WTC11 (cell line): ENCODE data around the gene HRNR. TPM values are rescaled to one million over a fixed set of nuclear protein-coding genes. Genes with fewer than 3 reads are reported as not detected.
A peak's percentile ranks its signal among the peaks of the same experiment; 100 is the strongest.

Experiments
- ATAC-seq: fragments of 200-7000 bp; cut with Tn5 transposase; 2 replicates; pipeline ENCODE4 v1.10.0; 2021; ENCODE audit warnings: mild to moderate bottlenecking, moderate library complexity
- CTCF ChIA-PET: fragments of 300-600 bp; sonication (Branson Sonifier 250); formaldehyde crosslinking; loops from one replicate; lab custom pipeline; 2021; ENCODE audit warnings: antibody characterized with exemption; lab: Charles Lee
- POLR2A ChIA-PET: fragments of 350-600 bp; sonication (Branson Sonifier 250); formaldehyde crosslinking; loops from one replicate; lab custom pipeline; 2021; ENCODE audit warnings: antibody characterized with exemption; lab: Charles Lee
- DNase-seq: peaks from one replicate; pipeline ENCODE4 v3.0.0; 2021; ENCODE audit warnings: low spot score
- H3K27ac Mint-ChIP-seq: 2 replicates; pipeline ENCODE4 v1.8.0; 2021; ENCODE audit warnings: mixed read lengths
- H3K27me3 Mint-ChIP-seq: 2 replicates; pipeline ENCODE4 v1.8.0; 2021; ENCODE audit warnings: low read depth, mild to moderate bottlenecking, moderate library complexity, mixed read lengths
- H3K36me3 Mint-ChIP-seq: 2 replicates; pipeline ENCODE4 v1.8.0; 2021; ENCODE audit warnings: mixed read lengths
- H3K4me1 Mint-ChIP-seq: 2 replicates; pipeline ENCODE4 v1.8.0; 2022; ENCODE audit warnings: mixed read lengths
- H3K4me3 Mint-ChIP-seq: 2 replicates; pipeline ENCODE4 v1.8.0; 2021; ENCODE audit warnings: mild to moderate bottlenecking, moderate library complexity, mixed read lengths
- H3K9me3 Mint-ChIP-seq: 2 replicates; pipeline ENCODE4 v1.8.0; 2021; ENCODE audit warnings: mixed read lengths
- ARID4B ChIP-seq: sonication (generic); formaldehyde crosslinking; IDR thresholded peaks from 2 replicates; pipeline ENCODE4 v1.8.0; 2023; ENCODE audit warnings: missing genetic modification reagents, mild to moderate bottlenecking, borderline replicate concordance
- ATF6 ChIP-seq: sonication (generic); formaldehyde crosslinking; IDR thresholded peaks from 2 replicates; pipeline ENCODE4 v1.8.1; 2023; ENCODE audit warnings: mild to moderate bottlenecking, missing genetic modification reagents
- CREB1 ChIP-seq: sonication (generic); formaldehyde crosslinking; IDR thresholded peaks from 2 replicates; pipeline ENCODE4 v1.8.0; 2023; ENCODE audit warnings: mild to moderate bottlenecking, missing genetic modification reagents
- EMX1 ChIP-seq: fragments of 250-450 bp; sonication (Bioruptor Pico); IDR thresholded peaks from 2 replicates; pipeline ENCODE4 v1.8.0; 2021; ENCODE audit warnings: mild to moderate bottlenecking
- ESRRA ChIP-seq: sonication (generic); formaldehyde crosslinking; IDR thresholded peaks from 2 replicates; pipeline ENCODE4 v1.8.1; 2022; ENCODE audit warnings: mild to moderate bottlenecking, missing genetic modification reagents, borderline replicate concordance
- GRHL2 ChIP-seq: fragments of 250-450 bp; sonication (Bioruptor Pico); IDR thresholded peaks from 2 replicates; pipeline ENCODE4 v1.8.0; 2022; ENCODE audit warnings: mild to moderate bottlenecking, moderate library complexity; ENCODE audit not compliant: insufficient replicate concordance, severe bottlenecking
- HMGA2 ChIP-seq: fragments of 250-450 bp; sonication (Bioruptor Pico); IDR thresholded peaks from 2 replicates; pipeline ENCODE4 v1.4.0; 2021; ENCODE audit warnings: mild to moderate bottlenecking, moderate library complexity
- IRF1 ChIP-seq: sonication (generic); formaldehyde crosslinking; IDR thresholded peaks from 2 replicates; pipeline ENCODE4 v1.8.0; 2023; ENCODE audit warnings: missing genetic modification reagents
- NFYB ChIP-seq: sonication (generic); formaldehyde crosslinking; conservative IDR thresholded peaks from 2 replicates; pipeline ENCODE4 v1.8.0; 2022; ENCODE audit warnings: low read depth, missing genetic modification reagents
- RELA ChIP-seq: sonication (generic); formaldehyde crosslinking; IDR thresholded peaks from 2 replicates; pipeline ENCODE4 v1.8.1; 2022; ENCODE audit warnings: missing genetic modification reagents, mild to moderate bottlenecking, borderline replicate concordance
- RORB ChIP-seq: fragments of 250-450 bp; sonication (Bioruptor Pico); IDR thresholded peaks from 2 replicates; pipeline ENCODE4 v1.9.0; 2021; ENCODE audit warnings: mild to moderate bottlenecking
- SP1 ChIP-seq: sonication (generic); formaldehyde crosslinking; conservative IDR thresholded peaks from 2 replicates; pipeline ENCODE4 v1.8.1; 2022; ENCODE audit warnings: missing genetic modification reagents
- TEAD4 ChIP-seq: sonication (generic); formaldehyde crosslinking; IDR thresholded peaks from 2 replicates; pipeline ENCODE4 v1.8.0; 2022; ENCODE audit warnings: mild to moderate bottlenecking, missing genetic modification reagents
- ZNF396 ChIP-seq: fragments of 250-450 bp; sonication (Bioruptor Pico); IDR thresholded peaks from 2 replicates; pipeline ENCODE4 v1.8.0; 2021; ENCODE audit warnings: mild to moderate bottlenecking, moderate library complexity, borderline replicate concordance
- ZNF532 ChIP-seq: fragments of 250-450 bp; sonication (Bioruptor Pico); IDR thresholded peaks from 2 replicates; pipeline ENCODE4 v1.9.0; 2021; ENCODE audit warnings: mild to moderate bottlenecking, borderline replicate concordance
- total RNA-seq: library from RNA; stranded (reverse); gene quantifications from 3 replicates; pipeline ENCODE4 v1.2.3, GENCODE V29; 2021
- TF ChIP-seq, protein P1 (sequence below): sonication (generic); formaldehyde crosslinking; IDR thresholded peaks from 2 replicates; pipeline ENCODE4 v1.8.1; 2022; ENCODE audit warnings: mild to moderate bottlenecking, moderate library complexity, missing genetic modification reagents
- TF ChIP-seq, protein P2 (sequence below): sonication (generic); formaldehyde crosslinking; IDR thresholded peaks from 2 replicates; pipeline ENCODE4 v1.8.1; 2023; ENCODE audit warnings: mild to moderate bottlenecking, moderate library complexity, missing genetic modification reagents
- TF ChIP-seq, protein P3 (sequence below): fragments of 250-450 bp; sonication (Bioruptor Pico); IDR thresholded peaks from 2 replicates; pipeline ENCODE4 v1.9.0; 2021; ENCODE audit warnings: moderate library complexity, mild to moderate bottlenecking, inconsistent platforms, borderline replicate concordance
- TF ChIP-seq, protein P4 (sequence below): sonication (generic); formaldehyde crosslinking; IDR thresholded peaks from 2 replicates; pipeline ENCODE4 v1.8.1; 2023; ENCODE audit warnings: mild to moderate bottlenecking, missing genetic modification reagents

Gene HRNR
- total RNA-seq, 1 experiment from 2014 or later, result not detected

- H3K4me3 Mint-ChIP-seq, result no peak overlapping the region
- peaks cover 9% of the 10 kb centered on the region for H3K27me3 Mint-ChIP-seq
- DNase-seq, result no peak
- no peaks in the 10 kb centered on the region for H3K4me1 Mint-ChIP-seq
- peaks cover 51% of the 10 kb centered on the region for H3K36me3 Mint-ChIP-seq
- ATAC-seq, result no peak
- ChIA-PET POLR2A (no interaction called here), CTCF (no interaction called here)
- no peak for TF ChIP-seq RELA (CRISPR knock-in tag)
- no peak for TF ChIP-seq IRF1 (CRISPR knock-in tag)
- TF ChIP-seq HMGA2 (CRISPR knock-in tag), result peak; percentile 93
- H3K9me3 Mint-ChIP-seq, result peaks cover 93% of the 10 kb centered on the region
- H3K27ac Mint-ChIP-seq, result no peak overlapping the region
These were observed 13.1 kb upstream of the HRNR start for GRCh38 chr1:152237093-152237492.

DNA sequence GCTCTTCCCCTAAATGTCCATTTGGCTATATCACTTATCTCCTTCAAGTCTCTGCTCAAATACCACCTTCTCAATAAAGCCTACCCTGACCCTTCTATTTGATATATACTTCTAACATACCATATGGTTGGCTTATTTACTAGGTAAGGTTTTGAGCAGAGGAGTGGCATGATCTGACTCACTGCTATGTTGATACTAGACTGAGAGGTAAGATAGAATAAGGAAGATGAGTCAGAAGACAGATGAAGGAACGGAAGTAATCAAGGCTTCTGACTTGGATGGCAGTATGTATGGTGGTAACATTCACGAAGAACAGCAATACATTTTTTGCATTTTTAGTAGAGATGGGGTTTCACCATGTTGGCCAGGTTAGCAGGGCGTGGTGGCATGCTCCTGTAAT is 4.8 kb upstream of the HRNR start:
- ATAC-seq (no peak), DNase-seq (no peak)
- CTCF ChIA-PET, result no interaction called here
- H3K4me3 Mint-ChIP-seq, result no peak overlapping the region
- H3K9me3 Mint-ChIP-seq, result peaks cover 92% of the 10 kb centered on the region
- peaks cover 61% of the 10 kb centered on the region for H3K36me3 Mint-ChIP-seq
- H3K27me3 Mint-ChIP-seq, result peaks cover 6% of the 10 kb centered on the region
- H3K27ac Mint-ChIP-seq, result no peak overlapping the region
- H3K4me1 Mint-ChIP-seq, result no peaks in the 10 kb centered on the region
- POLR2A ChIA-PET, result no interaction called here
- no peak for TF ChIP-seq ZNF532
- no peak for TF ChIP-seq ARID4B (CRISPR knock-in tag)
- TF ChIP-seq, protein P1, sequence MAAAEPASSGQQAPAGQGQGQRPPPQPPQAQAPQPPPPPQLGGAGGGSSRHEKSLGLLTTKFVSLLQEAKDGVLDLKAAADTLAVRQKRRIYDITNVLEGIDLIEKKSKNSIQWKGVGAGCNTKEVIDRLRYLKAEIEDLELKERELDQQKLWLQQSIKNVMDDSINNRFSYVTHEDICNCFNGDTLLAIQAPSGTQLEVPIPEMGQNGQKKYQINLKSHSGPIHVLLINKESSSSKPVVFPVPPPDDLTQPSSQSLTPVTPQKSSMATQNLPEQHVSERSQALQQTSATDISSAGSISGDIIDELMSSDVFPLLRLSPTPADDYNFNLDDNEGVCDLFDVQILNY (CRISPR knock-in tag), result no peak
- TF ChIP-seq NFYB (CRISPR knock-in tag), result no peak
- TF ChIP-seq ZNF396, result no peak
- TF ChIP-seq, protein P2, sequence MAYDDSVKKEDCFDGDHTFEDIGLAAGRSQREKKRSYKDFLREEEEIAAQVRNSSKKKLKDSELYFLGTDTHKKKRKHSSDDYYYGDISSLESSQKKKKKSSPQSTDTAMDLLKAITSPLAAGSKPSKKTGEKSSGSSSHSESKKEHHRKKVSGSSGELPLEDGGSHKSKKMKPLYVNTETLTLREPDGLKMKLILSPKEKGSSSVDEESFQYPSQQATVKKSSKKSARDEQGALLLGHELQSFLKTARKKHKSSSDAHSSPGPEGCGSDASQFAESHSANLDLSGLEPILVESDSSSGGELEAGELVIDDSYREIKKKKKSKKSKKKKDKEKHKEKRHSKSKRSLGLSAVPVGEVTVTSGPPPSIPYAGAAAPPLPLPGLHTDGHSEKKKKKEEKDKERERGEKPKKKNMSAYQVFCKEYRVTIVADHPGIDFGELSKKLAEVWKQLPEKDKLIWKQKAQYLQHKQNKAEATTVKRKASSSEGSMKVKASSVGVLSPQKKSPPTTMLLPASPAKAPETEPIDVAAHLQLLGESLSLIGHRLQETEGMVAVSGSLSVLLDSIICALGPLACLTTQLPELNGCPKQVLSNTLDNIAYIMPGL (CRISPR knock-in tag), result no peak
- no peak for TF ChIP-seq ESRRA (CRISPR knock-in tag)
- TF ChIP-seq ATF6 (CRISPR knock-in tag), result no peak
- no peak for TF ChIP-seq CREB1 (CRISPR knock-in tag)
- TF ChIP-seq, protein P3, sequence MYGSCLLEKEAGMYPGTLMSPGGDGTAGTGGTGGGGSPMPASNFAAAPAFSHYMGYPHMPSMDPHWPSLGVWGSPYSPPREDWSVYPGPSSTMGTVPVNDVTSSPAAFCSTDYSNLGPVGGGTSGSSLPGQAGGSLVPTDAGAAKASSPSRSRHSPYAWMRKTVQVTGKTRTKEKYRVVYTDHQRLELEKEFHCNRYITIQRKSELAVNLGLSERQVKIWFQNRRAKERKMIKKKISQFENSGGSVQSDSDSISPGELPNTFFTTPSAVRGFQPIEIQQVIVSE (CRISPR knock-in tag), result no peak
- TF ChIP-seq SP1, result no peak
- no peak for TF ChIP-seq EMX1 (CRISPR knock-in tag)
- no peak for TF ChIP-seq GRHL2 (CRISPR knock-in tag)
- no peak for TF ChIP-seq RORB
- no peak for TF ChIP-seq TEAD4 (CRISPR knock-in tag)
- TF ChIP-seq, protein P4, sequence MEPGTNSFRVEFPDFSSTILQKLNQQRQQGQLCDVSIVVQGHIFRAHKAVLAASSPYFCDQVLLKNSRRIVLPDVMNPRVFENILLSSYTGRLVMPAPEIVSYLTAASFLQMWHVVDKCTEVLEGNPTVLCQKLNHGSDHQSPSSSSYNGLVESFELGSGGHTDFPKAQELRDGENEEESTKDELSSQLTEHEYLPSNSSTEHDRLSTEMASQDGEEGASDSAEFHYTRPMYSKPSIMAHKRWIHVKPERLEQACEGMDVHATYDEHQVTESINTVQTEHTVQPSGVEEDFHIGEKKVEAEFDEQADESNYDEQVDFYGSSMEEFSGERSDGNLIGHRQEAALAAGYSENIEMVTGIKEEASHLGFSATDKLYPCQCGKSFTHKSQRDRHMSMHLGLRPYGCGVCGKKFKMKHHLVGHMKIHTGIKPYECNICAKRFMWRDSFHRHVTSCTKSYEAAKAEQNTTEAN (CRISPR knock-in tag), result no peak
